HG03378 (cell line): ENCODE measurements around the gene CCL28.
"Not testable (repeated sequence)": the region's sequence is repeated elsewhere in the genome, so short reads cannot be mapped to it uniquely, and the experiment has no call there.

ENCODE experiments used
- ATAC-seq: cut with Tn5 transposase; IDR thresholded peaks from one replicate; pipeline ENCODE4 v1.9.1; 2021; ENCODE audit warnings: mild to moderate bottlenecking, moderate library complexity; ENCODE audit not compliant: unreplicated experiment

CCL28 gene

DNA sequence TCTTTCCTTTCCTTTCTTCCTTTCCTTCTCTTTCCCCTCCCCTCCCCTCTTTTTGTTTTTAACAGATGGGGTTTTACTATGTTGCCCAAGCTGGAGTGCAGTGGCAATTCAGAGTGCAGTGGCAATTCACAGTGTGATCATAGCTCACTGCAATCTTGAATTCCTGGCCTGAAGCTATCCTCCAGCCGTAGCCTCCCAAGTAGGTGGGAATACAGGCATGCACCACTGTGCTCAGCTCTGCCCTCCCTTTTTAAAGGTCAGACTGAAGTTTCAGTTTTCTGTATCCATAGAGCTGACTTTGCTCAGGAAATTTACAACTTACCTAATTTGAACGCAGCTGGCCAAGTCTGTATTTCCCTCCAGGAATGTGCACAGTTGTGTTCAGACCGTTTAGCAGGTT is 696 bp downstream of the CCL28 start:
- no peak for ATAC-seq

- no peak for ATAC-seq
Measured at GRCh38 chr5:43410414-43410813, 1.8 kb downstream of the CCL28 start.

- no peak for ATAC-seq
Measured at GRCh38 chr5:43409809-43410271, 2.4 kb downstream of the CCL28 start.

DNA sequence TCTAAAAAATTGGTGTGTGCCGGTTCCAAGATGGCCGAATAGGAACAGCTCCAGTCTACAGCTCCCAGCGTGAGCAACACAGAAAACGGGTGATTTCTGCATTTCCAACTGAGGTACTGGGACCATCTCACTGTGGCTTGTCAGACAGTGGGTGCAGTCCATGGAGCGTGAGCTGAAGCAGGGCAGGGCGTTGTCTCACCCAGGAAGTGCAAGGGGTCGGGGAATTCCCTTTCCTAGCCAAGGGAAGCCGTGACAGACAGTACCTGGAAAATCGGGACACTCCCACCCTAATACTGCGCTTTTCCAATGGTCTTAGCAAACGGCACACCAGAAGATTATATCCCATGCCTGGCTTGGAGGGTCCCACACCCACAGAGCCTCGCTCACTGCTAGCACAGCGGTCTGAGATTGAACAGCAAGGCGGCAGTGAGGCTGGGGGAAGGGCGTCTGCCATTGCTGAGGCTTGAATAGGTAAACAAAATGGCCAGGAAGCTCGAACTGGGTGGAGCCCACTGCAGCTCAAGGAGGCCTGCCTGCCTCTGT is 9.6 kb downstream of the CCL28 start:
- not testable (repeated sequence) for ATAC-seq

GRCh38 chr5:43401827-43402226 is 10.4 kb downstream of the CCL28 start:
- ATAC-seq, result no peak

DNA sequence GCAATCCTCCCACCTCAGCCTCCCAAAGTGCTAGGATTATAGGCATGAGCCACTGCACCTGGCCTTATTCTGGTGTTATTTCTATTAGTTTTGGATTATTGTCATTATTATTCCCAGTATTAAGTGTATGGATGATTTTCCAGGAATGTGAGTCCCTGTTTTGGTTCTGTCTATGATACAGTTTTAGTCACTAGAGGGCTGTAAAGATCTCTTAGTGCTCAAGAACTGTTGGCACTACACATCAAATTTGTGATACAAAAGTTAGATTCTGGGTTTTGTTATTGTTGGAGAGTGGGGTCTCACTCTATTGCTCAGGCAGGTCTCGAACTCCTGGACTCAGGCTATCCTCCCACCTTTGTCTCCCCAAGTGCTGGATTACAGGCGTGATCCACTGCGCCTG is 12.1 kb downstream of the CCL28 start:
- ATAC-seq, result no peak

DNA sequence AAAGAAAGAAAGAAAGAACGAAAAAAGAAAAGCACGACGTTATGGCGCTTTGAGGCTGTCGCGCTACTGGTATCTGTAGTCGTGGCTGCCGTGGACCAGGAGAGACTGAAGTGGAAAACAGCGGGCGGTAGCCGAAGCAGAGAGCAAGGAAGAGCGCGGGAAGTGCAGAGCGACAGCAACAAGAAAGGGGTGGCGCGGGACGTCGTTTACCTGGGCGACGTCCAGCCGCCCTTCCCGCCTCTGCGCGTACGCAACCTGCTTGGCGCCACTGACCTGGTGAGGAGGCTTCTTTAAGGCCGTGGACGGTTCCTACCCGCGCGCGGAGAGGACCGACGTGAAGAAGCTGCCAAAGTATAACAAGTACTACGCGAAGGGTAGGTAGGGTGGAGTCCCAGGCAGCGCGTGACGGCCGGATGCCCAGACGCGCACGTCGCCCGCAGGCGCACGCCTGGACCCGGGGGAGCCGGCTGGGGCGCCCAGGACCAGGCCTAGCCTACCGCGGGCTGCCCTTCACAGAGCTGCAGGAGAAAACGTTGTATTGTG is 15.4 kb downstream of the CCL28 start:
- peak; percentile 85 for ATAC-seq

DNA sequence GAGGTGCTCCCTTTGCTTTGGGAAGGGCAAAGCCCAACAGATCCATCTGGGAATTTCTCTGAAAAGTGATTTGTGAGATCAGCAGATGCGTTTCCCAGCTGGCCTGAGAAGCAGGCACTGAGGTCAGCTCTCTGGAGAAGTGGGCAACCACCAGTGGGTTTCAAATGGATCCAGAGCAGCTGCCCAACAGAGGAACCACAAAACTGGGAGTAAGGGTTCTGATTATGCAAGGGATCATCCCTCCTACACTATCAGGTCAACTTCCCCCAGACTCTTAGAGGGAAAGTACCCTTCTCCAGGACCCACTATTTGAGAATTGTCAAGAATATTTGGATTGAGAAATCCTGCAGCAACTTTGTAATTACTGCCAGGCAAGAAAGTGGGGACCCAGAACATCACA is 21.7 kb downstream of the CCL28 start:
- ATAC-seq, result no peak

DNA sequence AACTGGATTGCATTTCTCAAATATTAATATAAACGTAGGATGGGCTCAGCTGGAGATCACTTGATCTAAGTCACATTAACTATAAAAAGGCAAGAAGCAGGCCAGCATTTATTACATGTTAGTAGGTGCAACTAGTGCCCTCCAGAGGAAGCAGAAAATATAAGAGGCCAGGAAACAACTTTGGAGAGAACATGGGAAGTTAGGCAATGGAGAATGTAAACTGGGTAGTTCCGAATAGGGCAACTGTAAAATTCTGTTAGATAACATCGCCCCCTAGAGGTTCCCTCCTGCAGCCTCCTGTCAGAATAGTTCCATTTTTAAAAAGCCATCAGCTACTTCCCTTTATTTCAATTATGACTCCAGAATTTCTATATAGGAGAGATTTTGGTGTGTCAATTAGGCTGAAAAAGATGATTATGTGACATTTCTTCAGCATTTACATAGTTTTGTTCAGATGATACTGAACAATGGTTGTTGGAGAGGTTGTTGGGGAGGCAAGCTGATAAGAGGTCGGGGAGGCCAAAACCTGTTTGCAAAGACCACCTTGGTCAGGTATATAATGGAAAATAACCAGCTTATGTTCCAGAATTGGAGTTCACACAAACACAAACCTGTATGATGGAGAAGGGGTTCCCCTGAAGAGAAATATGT is 22.4 kb downstream of the CCL28 start:
- peak; percentile 58 for ATAC-seq

GRCh38 chr5:43386960-43387362 is 25.2 kb downstream of the CCL28 start:
- ATAC-seq, result peak; percentile 73

DNA sequence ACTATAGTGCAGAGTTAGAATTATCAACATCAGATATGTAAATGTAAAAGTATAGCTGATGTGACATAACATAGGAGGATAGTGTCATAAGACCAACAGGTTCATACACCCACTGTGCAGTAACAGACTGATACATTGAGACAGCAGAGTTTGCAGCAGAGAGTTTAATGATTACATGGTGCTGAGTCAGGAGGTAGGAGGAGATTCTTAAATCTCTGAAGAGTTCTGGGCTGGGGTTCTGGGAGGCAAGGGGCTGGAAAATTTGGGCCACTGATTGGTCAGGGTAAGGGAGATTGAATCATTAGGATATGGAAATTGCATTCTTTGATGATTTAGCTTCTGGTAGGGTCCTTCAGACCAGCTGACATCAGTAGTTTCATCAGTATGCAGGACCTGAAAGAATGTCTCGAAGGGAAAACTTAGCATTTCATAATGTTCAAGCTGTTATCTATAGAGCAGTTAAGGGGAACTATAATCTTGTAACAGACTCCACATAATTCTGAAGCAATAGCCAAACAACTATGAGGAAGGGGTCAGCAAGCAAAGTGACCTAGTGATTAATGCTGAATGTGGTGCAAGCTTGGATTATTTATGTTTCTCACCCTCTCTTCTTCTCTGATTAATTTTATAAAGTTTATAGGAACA is 35.6 kb downstream of the CCL28 start:
- ATAC-seq, result no peak

GRCh38 chr5:43371821-43372220 is 40.4 kb downstream of the CCL28 start:
- ATAC-seq, result no peak

DNA sequence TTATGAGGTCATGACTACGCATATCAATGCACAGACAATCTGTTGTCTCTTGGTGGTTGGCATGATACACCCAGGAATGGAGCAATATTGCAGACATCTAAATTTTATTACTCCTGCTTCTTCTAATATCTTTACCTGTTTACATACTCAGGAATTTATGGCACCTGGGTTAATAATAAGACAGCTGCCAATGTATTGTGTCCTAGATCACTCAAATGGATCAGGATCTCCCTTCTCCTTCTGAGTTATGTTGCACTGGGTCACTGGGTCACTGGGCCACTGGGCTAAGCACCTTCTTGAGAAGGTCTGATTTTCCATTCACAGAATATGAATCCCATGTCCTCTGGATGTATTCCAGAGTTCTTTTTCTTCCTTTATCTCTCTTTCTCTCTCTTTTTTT is 41.8 kb downstream of the CCL28 start:
- ATAC-seq, result no peak

GRCh38 chr5:43369651-43370050 is 42.5 kb downstream of the CCL28 start:
- ATAC-seq, result no peak

GRCh38 chr5:43367909-43368669 is 44.1 kb downstream of the CCL28 start:
- ATAC-seq, result no peak

GRCh38 chr5:43367453-43367852 is 44.7 kb downstream of the CCL28 start:
- ATAC-seq, result no peak

GRCh38 chr5:43366680-43367246 is 45.4 kb downstream of the CCL28 start:
- ATAC-seq, result not testable (repeated sequence)

DNA sequence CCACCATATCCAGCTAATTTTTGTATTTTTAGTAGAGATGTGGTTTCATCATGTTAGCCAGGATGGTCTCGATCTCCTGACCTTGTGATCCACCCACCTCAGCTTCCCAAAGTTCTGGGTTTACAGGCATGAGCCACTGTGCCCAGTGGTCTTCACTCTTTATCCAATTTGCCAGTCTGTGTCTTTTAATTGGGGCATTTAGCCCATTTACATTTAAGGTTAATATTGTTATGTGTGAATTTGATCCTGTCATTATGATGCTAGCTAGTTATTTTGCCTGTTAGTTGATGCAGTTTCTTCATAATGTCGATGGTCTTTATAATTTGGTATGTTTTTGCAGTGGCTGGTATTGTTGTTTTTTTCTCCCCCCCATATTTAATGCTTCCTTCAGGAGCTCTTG is 47.0 kb downstream of the CCL28 start:
- ATAC-seq, result not testable (repeated sequence)

- ATAC-seq, result no peak
Measured at GRCh38 chr5:43363445-43364152, 48.6 kb downstream of the CCL28 start.

DNA sequence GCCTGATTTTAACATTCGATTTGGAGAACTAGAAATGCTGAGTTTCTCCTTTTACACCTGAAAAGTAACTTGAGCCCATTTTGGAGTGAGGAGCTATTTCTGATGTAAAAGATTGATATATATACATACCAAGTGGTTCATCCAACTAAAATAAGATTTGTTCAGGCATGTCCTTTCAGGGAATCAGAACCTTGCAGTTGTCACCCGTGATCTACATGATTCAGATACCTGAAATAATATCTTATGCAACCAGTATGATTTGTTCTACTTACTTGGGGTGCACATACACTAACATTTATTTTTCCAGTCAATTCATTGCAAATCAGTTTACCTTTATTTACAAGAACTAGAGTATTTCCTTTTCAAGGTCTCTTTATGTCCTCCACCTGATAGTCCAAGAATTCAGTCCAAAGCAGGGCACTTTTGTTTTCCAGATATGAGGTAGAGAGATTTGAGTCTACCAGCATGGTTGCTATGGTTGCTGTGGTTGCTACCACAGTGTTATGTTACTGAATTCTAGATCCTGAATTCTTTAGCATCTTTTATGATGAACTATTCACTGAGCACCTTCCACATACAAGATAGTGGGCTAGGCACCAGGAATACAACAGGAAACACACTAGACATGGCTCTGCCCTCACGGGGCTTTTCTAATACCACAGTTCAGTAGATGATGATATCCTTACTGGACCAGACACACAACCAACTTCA is 49.3 kb downstream of the CCL28 start:
- no peak for ATAC-seq
